K562 (cell line): ENCODE data around the gene CRELD2. TPM values are rescaled to one million over a fixed set of nuclear protein-coding genes. Genes with fewer than 3 reads are reported as not detected.

Experiments used
- MEF2A ChIP-seq: IDR thresholded peaks from 2 replicates; pipeline ENCODE4 v1.6.1; 2011; ENCODE audit warnings: low read depth, mild to moderate bottlenecking, low read length, moderate library complexity; ENCODE audit not compliant: control insufficient read depth
- RBM17 ChIP-seq: fragments of 200-400 bp; formaldehyde crosslinking; IDR thresholded peaks from 2 replicates; pipeline ENCODE4 v1.6.1; 2017; ENCODE audit warnings: low read depth, mild to moderate bottlenecking, low read length, borderline replicate concordance
- RBM25 ChIP-seq: fragments of 200-400 bp; formaldehyde crosslinking; IDR thresholded peaks from 2 replicates; pipeline ENCODE4 v1.6.1; 2018; ENCODE audit warnings: low read length, low read depth, moderate library complexity; ENCODE audit not compliant: severe bottlenecking
- SMC3 ChIP-seq: conservative IDR thresholded peaks from 2 replicates; pipeline ENCODE4 v1.6.1; 2011; ENCODE audit warnings: low read depth, low read length, improper control_type of control experiment; ENCODE audit not compliant: insufficient read depth
- XRCC4 ChIP-seq: IDR thresholded peaks from one replicate; pipeline ENCODE4 v1.6.1; 2011; ENCODE audit not compliant: insufficient read depth, insufficient read length; ENCODE audit errors: extremely low read depth
- ZNF354B ChIP-seq: fragments of 250-450 bp; sonication (Bioruptor Pico); IDR thresholded peaks from 2 replicates; pipeline ENCODE4 v1.4.0; 2020
- ZNF431 ChIP-seq: sonication (generic); formaldehyde crosslinking; IDR thresholded peaks from 2 replicates; pipeline ENCODE4 v1.8.0; 2022; ENCODE audit warnings: mild to moderate bottlenecking, missing genetic modification reagents
- polyA plus RNA-seq, 8 experiments: library from polyadenylated mRNA; depleted of rRNA in 4 of 8; stranded (reverse) in 5 of 8; unstranded in 3 of 8; fragments of >200 nt; fragmentation: Nextera tagmentation in 2 of 8; fragmentation: Illumina TruSeq in 1 of 8; extraction: Ambion mirVana in 2 of 8; extraction: Trizol in 1 of 8; gene quantifications; 2 replicates each; pipeline versions ENCODE4 v1.2.1 to v1.2.3, GENCODE V29; 2011 to 2014; ENCODE audit warnings: inconsistent platforms in 1 of 8, missing spikeins in 1 of 8
- total RNA-seq, 7 experiments: library from RNA; depleted of rRNA in 6 of 7; stranded (reverse); fragments of >200 nt in 6 of 7; fragmentation: Illumina TruSeq in 2 of 7; extraction: Trizol in 2 of 7; gene quantifications; 2 replicates each; pipeline versions ENCODE4 v1.2.1 to v1.2.3, GENCODE V29; 2011 to 2021; ENCODE audit warnings: low replicate concordance in 1 of 7
- TF ChIP-seq, protein P1 (sequence below), 3 experiments: IDR thresholded peaks in 2 of 3; conservative IDR thresholded peaks in 1 of 3; 2 replicates each; pipeline ENCODE4 v1.5.1; 2011 to 2012; ENCODE audit warnings: low read length in 3 of 3, mild to moderate bottlenecking in 3 of 3, control low read depth in 2 of 3, improper control_type of control experiment in 1 of 3, inconsistent platforms in 1 of 3, low read depth in 1 of 3, mixed read lengths in 1 of 3, moderate library complexity in 1 of 3; ENCODE audit not compliant: insufficient read depth in 2 of 3
- TF ChIP-seq, protein P2 (sequence below): fragments of 450-650 bp; IDR thresholded peaks from 2 replicates; pipeline ENCODE4 v1.6.1; 2016; ENCODE audit warnings: mild to moderate bottlenecking, moderate library complexity
- TF ChIP-seq, protein P3 (sequence below): sonication (generic); IDR thresholded peaks from 2 replicates; pipeline ENCODE4 v1.6.1; 2016

Gene CRELD2
- total and polyA plus RNA-seq, 9 of the 15 experiments (the other 6 are each of a cell fraction or from before 2014, with no cell fraction given): 0.96 to 25.3 (median 8.8) TPM

DNA sequence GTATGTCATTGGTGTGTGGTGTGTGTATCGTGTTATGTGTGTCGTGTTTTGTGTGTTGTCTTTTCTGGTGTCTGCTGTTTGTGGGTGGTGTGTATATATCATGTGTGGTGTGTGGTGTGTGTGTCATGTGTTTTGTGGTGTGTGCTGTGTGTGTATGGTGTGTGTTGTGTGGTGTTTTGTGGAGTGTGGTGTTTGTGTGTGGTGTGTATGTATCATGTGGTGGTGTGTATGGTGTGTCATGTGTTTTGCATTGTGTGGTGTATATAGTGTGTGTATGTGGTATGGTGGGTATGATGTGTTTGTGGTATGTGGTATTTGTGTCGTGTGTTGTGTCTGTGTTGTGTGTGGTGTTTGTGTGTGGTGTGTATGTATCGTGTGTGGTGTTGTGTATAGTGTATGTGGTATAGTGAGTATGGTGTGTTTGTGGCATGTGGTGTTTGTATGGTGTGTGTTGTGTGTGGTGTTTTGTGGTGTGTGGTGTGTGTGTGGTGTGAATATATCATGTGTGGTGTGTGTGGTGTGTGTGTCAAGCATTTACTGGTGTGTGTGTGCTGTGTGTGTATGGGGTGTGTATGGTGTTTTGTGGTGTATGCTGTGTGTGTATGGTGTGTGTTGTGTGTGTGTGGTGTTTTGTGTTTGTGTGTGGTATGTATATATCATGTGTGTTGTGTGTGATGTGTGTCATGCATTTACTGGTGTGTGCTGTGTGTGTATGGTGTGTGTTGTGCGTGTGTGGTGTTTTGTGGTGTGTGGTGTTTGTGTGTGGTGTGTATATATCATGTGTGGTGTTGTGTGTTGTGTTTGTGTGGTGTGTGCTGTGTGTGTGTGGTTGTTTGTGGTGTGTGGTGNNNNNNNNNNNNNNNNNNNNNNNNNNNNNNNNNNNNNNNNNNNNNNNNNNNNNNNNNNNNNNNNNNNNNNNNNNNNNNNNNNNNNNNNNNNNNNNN lies 54.9 kb downstream of the CRELD2 start (continued):
- TF ChIP-seq RBM25: no peak
- no peak for TF ChIP-seq RBM17
- TF ChIP-seq MEF2A: no peak
- TF ChIP-seq, protein P1, sequence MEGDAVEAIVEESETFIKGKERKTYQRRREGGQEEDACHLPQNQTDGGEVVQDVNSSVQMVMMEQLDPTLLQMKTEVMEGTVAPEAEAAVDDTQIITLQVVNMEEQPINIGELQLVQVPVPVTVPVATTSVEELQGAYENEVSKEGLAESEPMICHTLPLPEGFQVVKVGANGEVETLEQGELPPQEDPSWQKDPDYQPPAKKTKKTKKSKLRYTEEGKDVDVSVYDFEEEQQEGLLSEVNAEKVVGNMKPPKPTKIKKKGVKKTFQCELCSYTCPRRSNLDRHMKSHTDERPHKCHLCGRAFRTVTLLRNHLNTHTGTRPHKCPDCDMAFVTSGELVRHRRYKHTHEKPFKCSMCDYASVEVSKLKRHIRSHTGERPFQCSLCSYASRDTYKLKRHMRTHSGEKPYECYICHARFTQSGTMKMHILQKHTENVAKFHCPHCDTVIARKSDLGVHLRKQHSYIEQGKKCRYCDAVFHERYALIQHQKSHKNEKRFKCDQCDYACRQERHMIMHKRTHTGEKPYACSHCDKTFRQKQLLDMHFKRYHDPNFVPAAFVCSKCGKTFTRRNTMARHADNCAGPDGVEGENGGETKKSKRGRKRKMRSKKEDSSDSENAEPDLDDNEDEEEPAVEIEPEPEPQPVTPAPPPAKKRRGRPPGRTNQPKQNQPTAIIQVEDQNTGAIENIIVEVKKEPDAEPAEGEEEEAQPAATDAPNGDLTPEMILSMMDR (IDR thresholded peaks at IDR 0.05 in 2 of 3, conservative IDR thresholded peaks at IDR 0.05 in 1 of 3; ENCODE audit: insufficient read depth in 2 of 3, low read depth in 1 of 3, low read length in 3 of 3): no peak
- no peak for TF ChIP-seq ZNF354B (CRISPR knock-in tag)
- TF ChIP-seq, protein P2, sequence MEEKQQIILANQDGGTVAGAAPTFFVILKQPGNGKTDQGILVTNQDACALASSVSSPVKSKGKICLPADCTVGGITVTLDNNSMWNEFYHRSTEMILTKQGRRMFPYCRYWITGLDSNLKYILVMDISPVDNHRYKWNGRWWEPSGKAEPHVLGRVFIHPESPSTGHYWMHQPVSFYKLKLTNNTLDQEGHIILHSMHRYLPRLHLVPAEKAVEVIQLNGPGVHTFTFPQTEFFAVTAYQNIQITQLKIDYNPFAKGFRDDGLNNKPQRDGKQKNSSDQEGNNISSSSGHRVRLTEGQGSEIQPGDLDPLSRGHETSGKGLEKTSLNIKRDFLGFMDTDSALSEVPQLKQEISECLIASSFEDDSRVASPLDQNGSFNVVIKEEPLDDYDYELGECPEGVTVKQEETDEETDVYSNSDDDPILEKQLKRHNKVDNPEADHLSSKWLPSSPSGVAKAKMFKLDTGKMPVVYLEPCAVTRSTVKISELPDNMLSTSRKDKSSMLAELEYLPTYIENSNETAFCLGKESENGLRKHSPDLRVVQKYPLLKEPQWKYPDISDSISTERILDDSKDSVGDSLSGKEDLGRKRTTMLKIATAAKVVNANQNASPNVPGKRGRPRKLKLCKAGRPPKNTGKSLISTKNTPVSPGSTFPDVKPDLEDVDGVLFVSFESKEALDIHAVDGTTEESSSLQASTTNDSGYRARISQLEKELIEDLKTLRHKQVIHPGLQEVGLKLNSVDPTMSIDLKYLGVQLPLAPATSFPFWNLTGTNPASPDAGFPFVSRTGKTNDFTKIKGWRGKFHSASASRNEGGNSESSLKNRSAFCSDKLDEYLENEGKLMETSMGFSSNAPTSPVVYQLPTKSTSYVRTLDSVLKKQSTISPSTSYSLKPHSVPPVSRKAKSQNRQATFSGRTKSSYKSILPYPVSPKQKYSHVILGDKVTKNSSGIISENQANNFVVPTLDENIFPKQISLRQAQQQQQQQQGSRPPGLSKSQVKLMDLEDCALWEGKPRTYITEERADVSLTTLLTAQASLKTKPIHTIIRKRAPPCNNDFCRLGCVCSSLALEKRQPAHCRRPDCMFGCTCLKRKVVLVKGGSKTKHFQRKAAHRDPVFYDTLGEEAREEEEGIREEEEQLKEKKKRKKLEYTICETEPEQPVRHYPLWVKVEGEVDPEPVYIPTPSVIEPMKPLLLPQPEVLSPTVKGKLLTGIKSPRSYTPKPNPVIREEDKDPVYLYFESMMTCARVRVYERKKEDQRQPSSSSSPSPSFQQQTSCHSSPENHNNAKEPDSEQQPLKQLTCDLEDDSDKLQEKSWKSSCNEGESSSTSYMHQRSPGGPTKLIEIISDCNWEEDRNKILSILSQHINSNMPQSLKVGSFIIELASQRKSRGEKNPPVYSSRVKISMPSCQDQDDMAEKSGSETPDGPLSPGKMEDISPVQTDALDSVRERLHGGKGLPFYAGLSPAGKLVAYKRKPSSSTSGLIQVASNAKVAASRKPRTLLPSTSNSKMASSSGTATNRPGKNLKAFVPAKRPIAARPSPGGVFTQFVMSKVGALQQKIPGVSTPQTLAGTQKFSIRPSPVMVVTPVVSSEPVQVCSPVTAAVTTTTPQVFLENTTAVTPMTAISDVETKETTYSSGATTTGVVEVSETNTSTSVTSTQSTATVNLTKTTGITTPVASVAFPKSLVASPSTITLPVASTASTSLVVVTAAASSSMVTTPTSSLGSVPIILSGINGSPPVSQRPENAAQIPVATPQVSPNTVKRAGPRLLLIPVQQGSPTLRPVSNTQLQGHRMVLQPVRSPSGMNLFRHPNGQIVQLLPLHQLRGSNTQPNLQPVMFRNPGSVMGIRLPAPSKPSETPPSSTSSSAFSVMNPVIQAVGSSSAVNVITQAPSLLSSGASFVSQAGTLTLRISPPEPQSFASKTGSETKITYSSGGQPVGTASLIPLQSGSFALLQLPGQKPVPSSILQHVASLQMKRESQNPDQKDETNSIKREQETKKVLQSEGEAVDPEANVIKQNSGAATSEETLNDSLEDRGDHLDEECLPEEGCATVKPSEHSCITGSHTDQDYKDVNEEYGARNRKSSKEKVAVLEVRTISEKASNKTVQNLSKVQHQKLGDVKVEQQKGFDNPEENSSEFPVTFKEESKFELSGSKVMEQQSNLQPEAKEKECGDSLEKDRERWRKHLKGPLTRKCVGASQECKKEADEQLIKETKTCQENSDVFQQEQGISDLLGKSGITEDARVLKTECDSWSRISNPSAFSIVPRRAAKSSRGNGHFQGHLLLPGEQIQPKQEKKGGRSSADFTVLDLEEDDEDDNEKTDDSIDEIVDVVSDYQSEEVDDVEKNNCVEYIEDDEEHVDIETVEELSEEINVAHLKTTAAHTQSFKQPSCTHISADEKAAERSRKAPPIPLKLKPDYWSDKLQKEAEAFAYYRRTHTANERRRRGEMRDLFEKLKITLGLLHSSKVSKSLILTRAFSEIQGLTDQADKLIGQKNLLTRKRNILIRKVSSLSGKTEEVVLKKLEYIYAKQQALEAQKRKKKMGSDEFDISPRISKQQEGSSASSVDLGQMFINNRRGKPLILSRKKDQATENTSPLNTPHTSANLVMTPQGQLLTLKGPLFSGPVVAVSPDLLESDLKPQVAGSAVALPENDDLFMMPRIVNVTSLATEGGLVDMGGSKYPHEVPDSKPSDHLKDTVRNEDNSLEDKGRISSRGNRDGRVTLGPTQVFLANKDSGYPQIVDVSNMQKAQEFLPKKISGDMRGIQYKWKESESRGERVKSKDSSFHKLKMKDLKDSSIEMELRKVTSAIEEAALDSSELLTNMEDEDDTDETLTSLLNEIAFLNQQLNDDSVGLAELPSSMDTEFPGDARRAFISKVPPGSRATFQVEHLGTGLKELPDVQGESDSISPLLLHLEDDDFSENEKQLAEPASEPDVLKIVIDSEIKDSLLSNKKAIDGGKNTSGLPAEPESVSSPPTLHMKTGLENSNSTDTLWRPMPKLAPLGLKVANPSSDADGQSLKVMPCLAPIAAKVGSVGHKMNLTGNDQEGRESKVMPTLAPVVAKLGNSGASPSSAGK: no peak
- TF ChIP-seq XRCC4: no peak
- TF ChIP-seq SMC3: no peak
- no peak for TF ChIP-seq ZNF431 (CRISPR knock-in tag)
- TF ChIP-seq, protein P3, sequence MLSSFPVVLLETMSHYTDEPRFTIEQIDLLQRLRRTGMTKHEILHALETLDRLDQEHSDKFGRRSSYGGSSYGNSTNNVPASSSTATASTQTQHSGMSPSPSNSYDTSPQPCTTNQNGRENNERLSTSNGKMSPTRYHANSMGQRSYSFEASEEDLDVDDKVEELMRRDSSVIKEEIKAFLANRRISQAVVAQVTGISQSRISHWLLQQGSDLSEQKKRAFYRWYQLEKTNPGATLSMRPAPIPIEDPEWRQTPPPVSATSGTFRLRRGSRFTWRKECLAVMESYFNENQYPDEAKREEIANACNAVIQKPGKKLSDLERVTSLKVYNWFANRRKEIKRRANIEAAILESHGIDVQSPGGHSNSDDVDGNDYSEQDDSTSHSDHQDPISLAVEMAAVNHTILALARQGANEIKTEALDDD: no peak
